ENCODE results near the gene SKIDA1.

GRCh38 chr10:21467633-21468032 lies 57.8 kb downstream of the SKIDA1 start:
- TF ChIP-seq CTCF (IDR thresholded peaks at IDR 0.05): no peak
- TF ChIP-seq POLR2A (IDR thresholded peaks at IDR 0.05): no peak

All from breast epithelium (tissue), 3 donors.